ENCODE measurements around the gene ZFP1.

Gene ZFP1

GRCh38 chr16:75188832-75189477, 40.6 kb downstream of the ZFP1 start:
- Histone ChIP-seq H3K4me1 (ENCODE audit: control insufficient read depth, insufficient read depth, low read length) (no peaks in the 10 kb centered on the region), H3K36me3 (ENCODE audit: control insufficient read depth, insufficient read depth, low read length) (no peaks in the 10 kb centered on the region), H3K4me3 (ENCODE audit: low read length) (no peak overlapping the region), H3K27me3 (ENCODE audit: control insufficient read depth, insufficient read depth, low read length) (no peaks in the 10 kb centered on the region), H3K9ac (ENCODE audit: low read length) (no peak overlapping the region), H3K9me3 (ENCODE audit: control insufficient read depth, low read length) (no peaks in the 10 kb centered on the region)

- Histone ChIP-seq H3K4me1 (ENCODE audit: control insufficient read depth, insufficient read depth, low read length) (no peaks in the 10 kb centered on the region), H3K27me3 (ENCODE audit: control insufficient read depth, insufficient read depth, low read length) (no peaks in the 10 kb centered on the region), H3K4me3 (ENCODE audit: low read length) (no peak overlapping the region), H3K9me3 (ENCODE audit: control insufficient read depth, low read length) (no peaks in the 10 kb centered on the region), H3K36me3 (ENCODE audit: control insufficient read depth, insufficient read depth, low read length) (no peaks in the 10 kb centered on the region), H3K9ac (ENCODE audit: low read length) (no peak overlapping the region)
These were observed 41.4 kb downstream of the ZFP1 start for GRCh38 chr16:75189638-75190245.

DNA sequence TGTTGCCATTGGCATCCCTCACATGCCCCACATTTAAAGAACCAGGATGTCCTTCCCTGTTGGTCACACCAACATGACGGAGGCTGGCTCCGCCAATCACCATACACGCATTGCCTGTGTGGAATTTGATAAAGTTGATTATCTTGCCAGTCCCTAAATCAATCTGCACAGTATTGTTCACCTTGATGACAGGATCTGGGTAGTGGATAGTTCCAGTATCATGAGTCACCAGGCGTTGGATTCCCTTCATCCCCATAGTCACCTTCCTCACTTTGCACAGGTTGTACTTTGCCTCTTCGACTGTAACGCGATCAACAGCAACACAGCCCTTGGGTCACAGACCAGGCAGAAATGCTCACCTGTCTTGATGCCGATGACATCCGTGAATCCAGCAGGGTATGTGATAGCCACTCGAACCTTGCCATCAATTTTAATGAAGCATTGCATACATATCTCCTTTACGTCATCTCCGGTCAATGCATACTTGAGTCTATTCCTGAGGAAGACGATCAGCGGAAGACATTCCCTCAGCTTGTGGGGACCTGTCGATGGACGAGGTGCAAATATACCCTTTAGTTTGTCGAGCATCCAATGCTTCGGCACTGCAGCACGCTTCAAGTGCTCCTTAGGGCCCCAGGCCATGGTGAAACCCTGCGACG, 44.4 kb downstream of the ZFP1 start:
- H3K9ac ChIP-seq (ENCODE audit: low read length) = no peak overlapping the region
- H3K36me3 ChIP-seq (ENCODE audit: control insufficient read depth, insufficient read depth, low read length) = no peaks in the 10 kb centered on the region
- peaks cover 4% of the 10 kb centered on the region for H3K27me3 ChIP-seq (ENCODE audit: control insufficient read depth, insufficient read depth, low read length)
- no peaks in the 10 kb centered on the region for H3K9me3 ChIP-seq (ENCODE audit: control insufficient read depth, low read length)
- H3K4me1 ChIP-seq (ENCODE audit: control insufficient read depth, insufficient read depth, low read length) = no peaks in the 10 kb centered on the region
- H3K4me3 ChIP-seq (ENCODE audit: low read length) = no peak overlapping the region

DNA sequence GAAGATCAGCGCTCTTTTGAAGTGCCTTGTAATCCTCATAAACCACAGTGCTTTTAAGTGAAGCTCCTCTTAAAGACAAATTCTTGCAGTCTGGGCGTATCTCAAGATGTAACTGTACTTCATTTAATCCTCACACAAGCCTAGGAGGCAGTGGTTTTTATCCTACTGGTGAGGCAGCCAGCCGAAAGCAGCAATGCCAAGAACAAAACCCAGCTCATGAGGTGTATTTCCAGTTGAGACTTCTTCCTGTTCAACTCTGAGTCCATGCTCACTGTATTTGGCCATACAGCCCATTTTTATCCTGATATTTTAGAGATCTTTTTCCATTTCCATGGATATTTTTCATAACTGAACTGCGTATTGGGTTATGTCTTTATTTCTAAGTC, 44.9 kb downstream of the ZFP1 start:
- H3K4me1 ChIP-seq (ENCODE audit: control insufficient read depth, insufficient read depth, low read length) = no peaks in the 10 kb centered on the region
- H3K9ac ChIP-seq (ENCODE audit: low read length) = no peak overlapping the region
- no peak overlapping the region for H3K4me3 ChIP-seq (ENCODE audit: low read length)
- H3K27me3 ChIP-seq (ENCODE audit: control insufficient read depth, insufficient read depth, low read length) = peaks cover 10% of the 10 kb centered on the region
- no peaks in the 10 kb centered on the region for H3K9me3 ChIP-seq (ENCODE audit: control insufficient read depth, low read length)
- no peaks in the 10 kb centered on the region for H3K36me3 ChIP-seq (ENCODE audit: control insufficient read depth, insufficient read depth, low read length)

GRCh38 chr16:75193730-75194444, 45.6 kb downstream of the ZFP1 start:
- no peak overlapping the region for H3K4me3 ChIP-seq (ENCODE audit: low read length)
- H3K4me1 ChIP-seq (ENCODE audit: control insufficient read depth, insufficient read depth, low read length) = no peaks in the 10 kb centered on the region
- no peak overlapping the region for H3K9ac ChIP-seq (ENCODE audit: low read length)
- peaks cover 11% of the 10 kb centered on the region for H3K27me3 ChIP-seq (ENCODE audit: control insufficient read depth, insufficient read depth, low read length)
- no peaks in the 10 kb centered on the region for H3K36me3 ChIP-seq (ENCODE audit: control insufficient read depth, insufficient read depth, low read length)
- H3K9me3 ChIP-seq (ENCODE audit: control insufficient read depth, low read length) = no peaks in the 10 kb centered on the region

GRCh38 chr16:75195811-75196790, 47.8 kb downstream of the ZFP1 start:
- no peak overlapping the region for H3K4me3 ChIP-seq (ENCODE audit: low read length)
- H3K36me3 ChIP-seq (ENCODE audit: control insufficient read depth, insufficient read depth, low read length) = no peaks in the 10 kb centered on the region
- peaks cover 11% of the 10 kb centered on the region for H3K27me3 ChIP-seq (ENCODE audit: control insufficient read depth, insufficient read depth, low read length)
- H3K4me1 ChIP-seq (ENCODE audit: control insufficient read depth, insufficient read depth, low read length) = no peaks in the 10 kb centered on the region
- no peaks in the 10 kb centered on the region for H3K9me3 ChIP-seq (ENCODE audit: control insufficient read depth, low read length)
- no peak overlapping the region for H3K9ac ChIP-seq (ENCODE audit: low read length)

GRCh38 chr16:75196836-75197235, 48.5 kb downstream of the ZFP1 start:
- H3K27me3 ChIP-seq (ENCODE audit: control insufficient read depth, insufficient read depth, low read length) = peaks cover 11% of the 10 kb centered on the region
- no peaks in the 10 kb centered on the region for H3K36me3 ChIP-seq (ENCODE audit: control insufficient read depth, insufficient read depth, low read length)
- no peaks in the 10 kb centered on the region for H3K9me3 ChIP-seq (ENCODE audit: control insufficient read depth, low read length)
- no peak overlapping the region for H3K9ac ChIP-seq (ENCODE audit: low read length)
- no peaks in the 10 kb centered on the region for H3K4me1 ChIP-seq (ENCODE audit: control insufficient read depth, insufficient read depth, low read length)
- no peak overlapping the region for H3K4me3 ChIP-seq (ENCODE audit: low read length)

GRCh38 chr16:75197522-75198134, 49.3 kb downstream of the ZFP1 start:
- peaks cover 11% of the 10 kb centered on the region for H3K27me3 ChIP-seq (ENCODE audit: control insufficient read depth, insufficient read depth, low read length)
- no peaks in the 10 kb centered on the region for H3K4me1 ChIP-seq (ENCODE audit: control insufficient read depth, insufficient read depth, low read length)
- no peak overlapping the region for H3K4me3 ChIP-seq (ENCODE audit: low read length)
- no peak overlapping the region for H3K9ac ChIP-seq (ENCODE audit: low read length)
- no peaks in the 10 kb centered on the region for H3K36me3 ChIP-seq (ENCODE audit: control insufficient read depth, insufficient read depth, low read length)
- no peaks in the 10 kb centered on the region for H3K9me3 ChIP-seq (ENCODE audit: control insufficient read depth, low read length)

- Histone ChIP-seq H3K4me1 (ENCODE audit: control insufficient read depth, insufficient read depth, low read length) (no peaks in the 10 kb centered on the region), H3K36me3 (ENCODE audit: control insufficient read depth, insufficient read depth, low read length) (no peaks in the 10 kb centered on the region), H3K9ac (ENCODE audit: low read length) (no peak overlapping the region), H3K27me3 (ENCODE audit: control insufficient read depth, insufficient read depth, low read length) (peaks cover 11% of the 10 kb centered on the region), H3K9me3 (ENCODE audit: control insufficient read depth, low read length) (no peaks in the 10 kb centered on the region), H3K4me3 (ENCODE audit: low read length) (no peak overlapping the region)
These were observed 49.8 kb downstream of the ZFP1 start for GRCh38 chr16:75198135-75198600.

DNA sequence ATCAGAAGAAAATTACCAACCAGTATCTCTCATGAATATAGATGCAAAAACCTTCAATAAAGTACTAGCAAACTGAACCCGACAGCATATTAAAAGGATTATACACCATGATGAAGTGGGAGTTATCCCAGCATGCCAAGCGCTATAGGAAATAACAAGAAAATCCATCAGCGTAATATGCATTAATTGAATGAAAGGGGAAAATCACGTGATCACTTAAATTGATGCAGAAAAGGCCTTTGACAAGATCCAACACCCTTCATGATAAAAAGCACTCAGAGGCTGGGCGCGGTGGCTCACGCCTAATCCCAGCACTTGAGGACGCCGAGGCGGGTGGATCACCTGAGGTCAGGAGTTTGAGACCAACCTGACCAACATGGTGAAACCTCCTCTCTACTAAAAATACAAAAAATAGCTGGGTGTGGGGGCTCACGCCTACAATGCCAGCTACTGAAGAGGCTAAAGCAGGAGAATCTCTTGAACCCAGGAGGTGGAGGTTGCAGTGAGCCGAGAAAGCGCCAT, 53.8 kb downstream of the ZFP1 start:
- H3K4me3 ChIP-seq (ENCODE audit: low read length) = no peak overlapping the region
- H3K36me3 ChIP-seq (ENCODE audit: control insufficient read depth, insufficient read depth, low read length) = no peaks in the 10 kb centered on the region
- no peaks in the 10 kb centered on the region for H3K4me1 ChIP-seq (ENCODE audit: control insufficient read depth, insufficient read depth, low read length)
- H3K9me3 ChIP-seq (ENCODE audit: control insufficient read depth, low read length) = no peaks in the 10 kb centered on the region
- H3K27me3 ChIP-seq (ENCODE audit: control insufficient read depth, insufficient read depth, low read length) = peaks cover 11% of the 10 kb centered on the region
- H3K9ac ChIP-seq (ENCODE audit: low read length) = no peak overlapping the region

DNA sequence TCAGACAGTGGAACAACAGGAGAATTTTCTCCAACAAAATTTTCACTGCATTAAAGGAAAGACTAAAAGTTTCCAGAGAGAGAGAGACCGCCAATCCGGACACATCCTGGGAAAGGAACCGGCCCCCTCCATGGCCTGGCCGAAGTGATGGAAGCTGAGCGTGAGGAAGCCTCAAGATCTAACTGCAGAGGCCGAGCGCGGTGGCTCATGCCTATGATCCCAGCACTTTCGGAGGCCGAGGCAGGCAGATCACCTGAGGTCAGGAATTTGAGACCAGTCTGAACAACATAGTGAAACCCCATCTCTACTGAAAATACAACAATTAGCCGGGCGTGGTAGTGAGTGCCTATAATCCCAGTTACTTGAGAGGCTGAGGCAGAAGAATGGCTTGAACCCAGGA, 54.8 kb downstream of the ZFP1 start:
- no peak overlapping the region for H3K9ac ChIP-seq (ENCODE audit: low read length)
- H3K36me3 ChIP-seq (ENCODE audit: control insufficient read depth, insufficient read depth, low read length) = no peaks in the 10 kb centered on the region
- no peaks in the 10 kb centered on the region for H3K4me1 ChIP-seq (ENCODE audit: control insufficient read depth, insufficient read depth, low read length)
- H3K4me3 ChIP-seq (ENCODE audit: low read length) = no peak overlapping the region
- no peaks in the 10 kb centered on the region for H3K9me3 ChIP-seq (ENCODE audit: control insufficient read depth, low read length)
- peaks cover 3% of the 10 kb centered on the region for H3K27me3 ChIP-seq (ENCODE audit: control insufficient read depth, insufficient read depth, low read length)

All from mucosa of stomach (tissue), 1 donor.